Kidney (tissue), 14 donors: ENCODE results near the gene ATP1A3. TPM values are rescaled to one million over a fixed set of nuclear protein-coding genes. Genes with fewer than 3 reads are reported as not detected.

Experiments
- DNase-seq, 5 donors: peaks; one replicate each; pipeline ENCODE4 v3.0.0-alpha.2; 2013 to 2020
- FAIRE-seq: peaks from 2 replicates; lab custom pipeline; 2012; peaks lifted over from hg19 to GRCh38; lab: Jason Lieb, UNC
- H3K27ac ChIP-seq, 2 donors: one replicate each; pipeline ENCODE4 v1.7.0; 2013; ENCODE audit warnings: low read depth in 2 of 2, low read length in 2 of 2, inconsistent platforms in 1 of 2
- H3K27me3 ChIP-seq: one replicate; pipeline ENCODE4 v1.7.1; 2013; ENCODE audit warnings: low read length, inconsistent platforms; ENCODE audit not compliant: control insufficient read depth, insufficient read depth
- H3K36me3 ChIP-seq, 3 donors: one replicate each; pipeline versions ENCODE4 v1.7.0 to v1.7.1; 2013; ENCODE audit warnings: low read length in 3 of 3, control low read depth in 1 of 3, inconsistent platforms in 1 of 3; ENCODE audit not compliant: insufficient read depth in 3 of 3, control insufficient read depth in 2 of 3
- H3K4me1 ChIP-seq, 3 donors: one replicate each; pipeline versions ENCODE4 v1.7.0 to v1.7.1; 2013; ENCODE audit warnings: low read length in 3 of 3, inconsistent platforms in 1 of 3, low read depth in 1 of 3; ENCODE audit not compliant: control insufficient read depth in 2 of 3, insufficient read depth in 2 of 3
- H3K4me3 ChIP-seq, 3 donors: one replicate each; pipeline versions ENCODE4 v1.7.0 to v1.8.1; 2013; ENCODE audit warnings: low read length in 3 of 3, control low read depth in 1 of 3, inconsistent platforms in 1 of 3
- H3K9ac ChIP-seq, 3 donors: one replicate each; pipeline versions ENCODE4 v1.7.0 to v1.7.1; 2013; ENCODE audit warnings: low read length in 3 of 3, control low read depth in 1 of 3, inconsistent platforms in 1 of 3
- H3K9me3 ChIP-seq, 3 donors: one replicate each; pipeline versions ENCODE4 v1.7.0 to v1.7.1; 2013; ENCODE audit warnings: low read length in 3 of 3, control low read depth in 1 of 3, inconsistent platforms in 1 of 3; ENCODE audit not compliant: control insufficient read depth in 2 of 3, insufficient read depth in 1 of 3
- intact Hi-C: fragments of 100-400 bp; cut with DNase I; formaldehyde crosslinking; loops from one replicate; pipeline ENCODE4 v1.11.1; 2022
- polyA plus RNA-seq: library from polyadenylated mRNA; stranded (reverse); fragments of 350-450 nt; fragmentation: Illumina TruSeq; extraction: RNeasy Lipid Tissue Mini Kit (QIAGEN cat#74804); gene quantifications from one replicate; pipeline ENCODE4 v1.2.3, GENCODE V29; 2014; ENCODE audit warnings: low read depth, low replicate concordance; ENCODE audit not compliant: insufficient read depth
- total RNA-seq: library from RNA; stranded (reverse); fragmentation: NEBNext Ultra II Directional; extraction: Animal tissue kit (Norgen Biotek cat#: 25700); gene quantifications from one replicate; pipeline ENCODE4 v1.2.1, GENCODE V29; 2021
- TF ChIP-seq, protein P1 (sequence below): IDR thresholded peaks from 3 replicates; pipeline ENCODE4 v1.5.1; 2012; ENCODE audit warnings: mild to moderate bottlenecking, moderate library complexity, borderline replicate concordance; ENCODE audit not compliant: insufficient read depth; ENCODE audit errors: extremely low read depth
- donor health status: control.
- donor health status: control.
- donor health status: control.
- donor health status: control.
- donor health status: control.
- donor health status: DM: yes; HTN: yes; CAD: no.
- donor health status: Normal renal cell carcinoma (clear cell type).

Gene ATP1A3
- total and polyA plus RNA-seq, 2 donors from 2014 or later = not detected

DNA sequence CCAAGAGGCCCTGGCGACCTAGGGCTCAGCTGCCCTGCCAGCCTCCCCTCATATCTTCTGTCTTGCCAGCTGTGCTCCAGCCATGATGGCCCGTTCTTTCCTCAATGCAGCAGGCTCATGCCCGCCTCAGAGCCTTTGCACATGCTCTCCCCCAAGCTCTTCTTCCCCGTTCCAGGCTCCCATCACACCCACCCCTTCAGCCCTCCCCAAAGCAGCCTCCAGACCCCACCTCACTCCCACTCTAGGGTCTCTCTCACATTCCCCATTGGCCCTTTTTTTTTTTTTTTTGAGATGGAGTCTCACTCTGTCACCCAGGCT lies 29.9 kb upstream of the ATP1A3 start:
- no peak overlapping the region for H3K4me3 ChIP-seq
- H3K9me3 ChIP-seq = no peaks in the 10 kb centered on the region
- no peaks in the 10 kb centered on the region for H3K4me1 ChIP-seq
- FAIRE-seq (no peak), DNase-seq (no peak)
- no peaks in the 10 kb centered on the region for H3K27me3 ChIP-seq
- no peaks in the 10 kb centered on the region for H3K36me3 ChIP-seq
- TF ChIP-seq, protein P1, sequence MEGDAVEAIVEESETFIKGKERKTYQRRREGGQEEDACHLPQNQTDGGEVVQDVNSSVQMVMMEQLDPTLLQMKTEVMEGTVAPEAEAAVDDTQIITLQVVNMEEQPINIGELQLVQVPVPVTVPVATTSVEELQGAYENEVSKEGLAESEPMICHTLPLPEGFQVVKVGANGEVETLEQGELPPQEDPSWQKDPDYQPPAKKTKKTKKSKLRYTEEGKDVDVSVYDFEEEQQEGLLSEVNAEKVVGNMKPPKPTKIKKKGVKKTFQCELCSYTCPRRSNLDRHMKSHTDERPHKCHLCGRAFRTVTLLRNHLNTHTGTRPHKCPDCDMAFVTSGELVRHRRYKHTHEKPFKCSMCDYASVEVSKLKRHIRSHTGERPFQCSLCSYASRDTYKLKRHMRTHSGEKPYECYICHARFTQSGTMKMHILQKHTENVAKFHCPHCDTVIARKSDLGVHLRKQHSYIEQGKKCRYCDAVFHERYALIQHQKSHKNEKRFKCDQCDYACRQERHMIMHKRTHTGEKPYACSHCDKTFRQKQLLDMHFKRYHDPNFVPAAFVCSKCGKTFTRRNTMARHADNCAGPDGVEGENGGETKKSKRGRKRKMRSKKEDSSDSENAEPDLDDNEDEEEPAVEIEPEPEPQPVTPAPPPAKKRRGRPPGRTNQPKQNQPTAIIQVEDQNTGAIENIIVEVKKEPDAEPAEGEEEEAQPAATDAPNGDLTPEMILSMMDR = no peak
- H3K27ac ChIP-seq = no peak overlapping the region
- no peak overlapping the region for H3K9ac ChIP-seq
- intact Hi-C loops = no loop called here

DNA sequence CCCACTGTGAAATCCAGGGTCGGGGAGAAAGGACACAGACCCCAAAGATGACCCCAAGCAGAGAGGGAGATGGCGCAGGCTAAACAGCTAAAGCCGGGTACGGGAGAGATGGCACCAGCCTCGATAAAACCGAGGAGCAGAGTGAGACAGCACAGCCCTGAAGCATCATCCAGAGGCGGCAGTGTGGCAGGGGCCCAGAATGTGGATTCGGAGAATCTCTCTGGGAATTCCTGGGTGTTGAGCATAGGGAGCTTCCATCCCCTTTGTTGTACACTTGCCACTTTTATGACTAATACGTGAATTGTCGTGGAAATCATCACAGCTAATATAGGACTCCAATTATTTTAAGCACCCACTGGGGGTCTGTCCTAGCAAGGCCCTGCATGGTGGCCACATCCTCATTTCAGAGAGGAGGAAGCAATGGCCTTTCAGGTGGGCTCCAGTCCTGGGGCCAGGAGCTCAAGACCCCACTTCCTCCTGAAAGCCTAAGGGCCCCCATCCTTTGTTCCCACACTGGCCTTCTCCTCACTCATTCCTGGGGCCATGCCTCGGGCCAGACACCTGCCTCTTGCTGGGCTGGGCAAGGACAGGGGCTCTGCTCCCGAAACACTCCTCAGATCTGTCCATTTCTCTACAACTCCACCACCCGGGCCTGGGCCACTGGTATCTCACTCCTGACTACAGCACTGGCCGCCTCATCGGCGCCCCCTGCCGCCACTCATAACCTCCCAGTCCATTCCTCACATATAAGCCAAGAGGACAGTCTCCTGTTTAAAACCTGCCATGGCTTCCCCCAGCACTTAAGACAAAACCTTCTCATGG lies 29.3 kb upstream of the ATP1A3 start:
- Histone ChIP-seq H3K4me3 (no peak overlapping the region), H3K9me3 (no peaks in the 10 kb centered on the region), H3K4me1 (no peaks in the 10 kb centered on the region), H3K27ac (no peak overlapping the region), H3K9ac (no peak overlapping the region), H3K27me3 (no peaks in the 10 kb centered on the region), H3K36me3 (no peaks in the 10 kb centered on the region)
- TF ChIP-seq, protein P1 = no peak
- no peak for FAIRE-seq
- no peak for DNase-seq
- intact Hi-C loops = no loop called here

- intact Hi-C loops = no loop called here
- Histone ChIP-seq H3K27me3 (no peaks in the 10 kb centered on the region), H3K9ac (no peak overlapping the region), H3K27ac (no peak overlapping the region), H3K36me3 (no peaks in the 10 kb centered on the region), H3K9me3 (no peaks in the 10 kb centered on the region), H3K4me3 (no peak overlapping the region), H3K4me1 (no peaks in the 10 kb centered on the region)
- TF ChIP-seq, protein P1 = no peak
- DNase-seq (no peak), FAIRE-seq (no peak)
Measured at GRCh38 chr19:42022616-42023015, 28.6 kb upstream of the ATP1A3 start.
